Smooth muscle cell (in vitro differentiated cells): Measurements from ENCODE around the gene EPB41L4A. TPM values are rescaled to one million over a fixed set of nuclear protein-coding genes. Genes with fewer than 3 reads are reported as not detected.
"Not testable (repeated sequence)": the region's sequence is repeated elsewhere in the genome, so short reads cannot be mapped to it uniquely, and the experiment has no call there.

Experiments
- DNase-seq: peaks from one replicate; lab custom pipeline; 2025; ENCODE audit not compliant: unreplicated experiment; lab: John Stamatoyannopoulos, UW
- H2AFZ ChIP-seq: fragments of 200-600 bp; sonication (generic); 2 replicates; pipeline ENCODE4 v1.6.0; 2016; ENCODE audit warnings: antibody characterized with exemption, low read depth, mild to moderate bottlenecking
- H3F3A ChIP-seq: fragments of 200-600 bp; sonication (generic); 2 replicates; pipeline ENCODE4 v1.6.0; 2017; ENCODE audit warnings: antibody characterized with exemption, low read depth
- H3K27ac ChIP-seq: fragments of 200-600 bp; sonication (generic); 2 replicates; pipeline ENCODE4 v1.5.1; 2016; ENCODE audit warnings: low read depth, mild to moderate bottlenecking
- H3K27me3 ChIP-seq: fragments of 200-600 bp; sonication (generic); 2 replicates; pipeline ENCODE4 v1.6.1; 2016; ENCODE audit warnings: low read depth, mild to moderate bottlenecking
- H3K36me3 ChIP-seq: fragments of 200-600 bp; sonication (generic); 2 replicates; pipeline ENCODE4 v1.5.1; 2016; ENCODE audit warnings: low read depth
- H3K4me1 ChIP-seq: fragments of 200-600 bp; sonication (generic); 2 replicates; pipeline ENCODE4 v1.5.1; 2016; ENCODE audit warnings: low read depth
- H3K4me2 ChIP-seq: fragments of 200-600 bp; sonication (generic); 2 replicates; pipeline ENCODE4 v1.6.0; 2016; ENCODE audit warnings: mild to moderate bottlenecking
- H3K4me3 ChIP-seq: fragments of 200-600 bp; sonication (generic); 2 replicates; pipeline ENCODE4 v1.5.1; 2016; ENCODE audit warnings: mild to moderate bottlenecking
- H3K79me2 ChIP-seq: fragments of 200-600 bp; sonication (generic); 2 replicates; pipeline ENCODE4 v1.6.0; 2016; ENCODE audit warnings: low read depth, mild to moderate bottlenecking
- H3K9ac ChIP-seq: fragments of 200-600 bp; sonication (generic); 2 replicates; pipeline ENCODE4 v1.6.0; 2016; ENCODE audit warnings: low read depth
- H3K9me3 ChIP-seq: fragments of 200-600 bp; sonication (generic); replicated peaks from 2 replicates; pipeline ENCODE4 v1.5.1; 2016; ENCODE audit warnings: low read depth
- H4K20me1 ChIP-seq: fragments of 200-600 bp; sonication (generic); 2 replicates; pipeline ENCODE4 v1.6.0; 2016; ENCODE audit warnings: low read depth
- CTCF ChIP-seq: fragments of 200-600 bp; sonication (generic); IDR thresholded peaks from 2 replicates; pipeline ENCODE4 v1.5.1; 2017; ENCODE audit warnings: borderline replicate concordance, mild to moderate bottlenecking, antibody characterized with exemption; ENCODE audit not compliant: insufficient read depth, poor library complexity, severe bottlenecking
- WGBS: methylation state at CpG from one replicate; pipeline ENCODE4 v1.1.7; 2016; ENCODE audit warnings: low lambda C conversion rate; 5-methylcytosine and 5-hydroxymethylcytosine counted together
- polyA plus RNA-seq: library from polyadenylated mRNA; unstranded; fragments of >200 nt; fragmentation: Nextera tagmentation; extraction: Ambion mirVana; gene quantifications from 2 replicates; pipeline ENCODE4 v1.2.1, GENCODE V29; 2016
- total RNA-seq: library from RNA; depleted of rRNA; stranded (reverse); fragments of >200 nt; gene quantifications from 2 replicates; pipeline ENCODE4 v1.2.3, GENCODE V29; 2014

EPB41L4A gene
- total and polyA plus RNA-seq, 2 experiments from 2014 or later: 2.9 to 8.9 TPM

- H2AFZ ChIP-seq: no peak overlapping the region
- peak; percentile 61 for TF ChIP-seq CTCF
- DNase-seq: no peak
- no peaks in the 10 kb centered on the region for H3K36me3 ChIP-seq
- no peaks in the 10 kb centered on the region for H3K79me2 ChIP-seq
- H3F3A ChIP-seq: no peaks in the 10 kb centered on the region
- H3K27ac ChIP-seq: no peak overlapping the region
- H4K20me1 ChIP-seq: no peaks in the 10 kb centered on the region
- no peaks in the 10 kb centered on the region for H3K9me3 ChIP-seq
- no peak overlapping the region for H3K9ac ChIP-seq
- no peaks in the 10 kb centered on the region for H3K27me3 ChIP-seq
- 70% methylated on average over 6 of the region's 6 CpGs for WGBS
- H3K4me2 ChIP-seq: no peak overlapping the region
- peaks cover 2% of the 10 kb centered on the region for H3K4me1 ChIP-seq
- H3K4me3 ChIP-seq: no peak overlapping the region
Observed at GRCh38 chr5:112210430-112211005, 208.6 kb downstream of the EPB41L4A start.

GRCh38 chr5:112208699-112209615, 210.1 kb downstream of the EPB41L4A start:
- no peak for TF ChIP-seq CTCF
- no peaks in the 10 kb centered on the region for H3K27me3 ChIP-seq
- H3K9ac ChIP-seq: no peak overlapping the region

GRCh38 chr5:112208195-112208594, 210.9 kb downstream of the EPB41L4A start:
- H3F3A ChIP-seq, H3K79me2 ChIP-seq, H4K20me1 ChIP-seq, H3K27ac ChIP-seq, H3K9ac ChIP-seq, H3K4me3 ChIP-seq, H3K36me3 ChIP-seq, DNase-seq, H2AFZ ChIP-seq, H3K27me3 ChIP-seq, H3K4me2 ChIP-seq, H3K9me3 ChIP-seq, H3K4me1 ChIP-seq: not testable (repeated sequence)
- WGBS: 99% methylated on average over 3 of the region's 3 CpGs

More at GRCh38 chr5:112208699-112209615, 210.1 kb downstream of the EPB41L4A start:
- no peak for DNase-seq
- Histone ChIP-seq H3K27ac (no peak overlapping the region), H3K4me3 (no peak overlapping the region), H3K4me1 (peaks cover 8% of the 10 kb centered on the region), H4K20me1 (no peaks in the 10 kb centered on the region), H3K4me2 (no peak overlapping the region), H3K36me3 (no peaks in the 10 kb centered on the region), H3K79me2 (no peaks in the 10 kb centered on the region), H3F3A (no peaks in the 10 kb centered on the region), H3K9me3 (no peaks in the 10 kb centered on the region), H2AFZ (no peak overlapping the region)
- 68% methylated on average over 4 of the region's 4 CpGs for WGBS

GRCh38 chr5:112205846-112206245, 213.2 kb downstream of the EPB41L4A start:
- WGBS: 20% methylated on average over 4 of the region's 4 CpGs

More at GRCh38 chr5:112205846-112206245, 213.2 kb downstream of the EPB41L4A start:
- H3K27me3 ChIP-seq: no peaks in the 10 kb centered on the region
- no peaks in the 10 kb centered on the region for H3F3A ChIP-seq
- no peak overlapping the region for H3K4me3 ChIP-seq
- H2AFZ ChIP-seq: no peak overlapping the region
- no peak overlapping the region for H3K9ac ChIP-seq
- no peak for TF ChIP-seq CTCF
- no peaks in the 10 kb centered on the region for H3K79me2 ChIP-seq
- no peak overlapping the region for H3K4me2 ChIP-seq
- H4K20me1 ChIP-seq: no peaks in the 10 kb centered on the region
- no peak for DNase-seq
- H3K27ac ChIP-seq: no peak overlapping the region
- H3K4me1 ChIP-seq: peaks cover 8% of the 10 kb centered on the region
- H3K36me3 ChIP-seq: no peaks in the 10 kb centered on the region
- H3K9me3 ChIP-seq: no peaks in the 10 kb centered on the region
